NB4 (cell line): ENCODE data around the gene ESRRG.

ENCODE experiments used
- DNase-seq: peaks from one replicate; pipeline ENCODE4 v3.0.0; 2010; ENCODE audit warnings: low read depth
- H3K4me3 ChIP-seq: one replicate; pipeline ENCODE4 v1.5.1; 2011; ENCODE audit warnings: mild to moderate bottlenecking, low read depth, low read length, moderate library complexity
- CTCF ChIP-seq: IDR thresholded peaks from one replicate; pipeline ENCODE4 v1.5.1; 2012; ENCODE audit warnings: low read depth, low read length
- MAX ChIP-seq: IDR thresholded peaks from 2 replicates; pipeline ENCODE4 v1.6.1; 2011; ENCODE audit warnings: low read depth, low read length
- MYC ChIP-seq: IDR thresholded peaks from 2 replicates; pipeline ENCODE4 v1.6.1; 2011; ENCODE audit warnings: low read depth, low read length
- POLR2A ChIP-seq: IDR thresholded peaks from 2 replicates; pipeline ENCODE4 v1.6.1; 2011; ENCODE audit warnings: mild to moderate bottlenecking; ENCODE audit not compliant: insufficient read length; ENCODE audit errors: extremely low read depth

ESRRG gene

GRCh38 chr1:216757110-216757509 is 33.9 kb upstream of the ESRRG start:
- no peak for TF ChIP-seq POLR2A
- no peak for TF ChIP-seq MAX
- no peak for TF ChIP-seq MYC
- TF ChIP-seq CTCF: no peak
- no peak overlapping the region for H3K4me3 ChIP-seq
- DNase-seq: no peak

- H3K4me3 ChIP-seq: no peak overlapping the region
- DNase-seq: no peak
- TF ChIP-seq POLR2A: no peak
- TF ChIP-seq MYC: no peak
- no peak for TF ChIP-seq CTCF
- no peak for TF ChIP-seq MAX
Observed at GRCh38 chr1:216750961-216751360, 27.7 kb upstream of the ESRRG start.

GRCh38 chr1:216750031-216750627 is 26.9 kb upstream of the ESRRG start:
- DNase-seq: peak; percentile 33
- no peak overlapping the region for H3K4me3 ChIP-seq
- TF ChIP-seq MYC (no peak), CTCF (peak; percentile 42)

GRCh38 chr1:216749232-216749631 is 26.0 kb upstream of the ESRRG start:
- no peak overlapping the region for H3K4me3 ChIP-seq
- TF ChIP-seq MAX (no peak), MYC (no peak), POLR2A (no peak)
- no peak for DNase-seq

GRCh38 chr1:216742625-216743024 is 19.4 kb upstream of the ESRRG start:
- TF ChIP-seq MYC (no peak), CTCF (no peak), MAX (no peak)
- no peak for DNase-seq
- no peak overlapping the region for H3K4me3 ChIP-seq

- H3K4me3 ChIP-seq: no peak overlapping the region
Observed at GRCh38 chr1:216740331-216740730, 17.1 kb upstream of the ESRRG start.

More at GRCh38 chr1:216740331-216740730, 17.1 kb upstream of the ESRRG start:
- no peak for DNase-seq
- TF ChIP-seq CTCF (no peak), POLR2A (no peak), MYC (no peak), MAX (no peak)
